RWPE1 (cell line): ENCODE data around the gene SLC25A6.

Experiments
- CTCF ChIA-PET: fragments of 350-600 bp; sonication (Branson Sonifier 250); formaldehyde crosslinking; extraction: SDS; loops from one replicate; lab custom pipeline; 2021; lab: Yijun Ruan, JAX
- POLR2A ChIA-PET: fragments of 400-600 bp; formaldehyde crosslinking; extraction: SDS; loops from one replicate; lab custom pipeline; 2020; ENCODE audit warnings: antibody characterized with exemption; ENCODE audit not compliant: low non-redundant PET; lab: Yijun Ruan, JAX
- DNase-seq: peaks from one replicate; pipeline ENCODE4 v3.0.0; 2012; ENCODE audit warnings: low spot score
- H3K27ac ChIP-seq: fragments of 450-650 bp; 2 replicates; pipeline ENCODE4 v1.5.1; 2017
- CTCF ChIP-seq: fragments of 450-650 bp; conservative IDR thresholded peaks from 2 replicates; pipeline ENCODE4 v1.5.1; 2017; ENCODE audit warnings: low read depth, mild to moderate bottlenecking

The SLC25A6 gene

GRCh38 chrX:1361910-1362309, 30.0 kb downstream of the SLC25A6 start:
- no peak overlapping the region for H3K27ac ChIP-seq

GRCh38 chrX:1361275-1361674, 30.6 kb downstream of the SLC25A6 start:
- no peak for DNase-seq
- ChIA-PET POLR2A (no interaction called here), CTCF (no interaction called here)
- no peak overlapping the region for H3K27ac ChIP-seq
- no peak for TF ChIP-seq CTCF

More at GRCh38 chrX:1361910-1362309, 30.0 kb downstream of the SLC25A6 start:
- CTCF ChIA-PET = no interaction called here
- POLR2A ChIA-PET = no interaction called here
- TF ChIP-seq CTCF = no peak
- DNase-seq = no peak

GRCh38 chrX:1360171-1360570, 31.7 kb downstream of the SLC25A6 start:
- no peak overlapping the region for H3K27ac ChIP-seq
- ChIA-PET CTCF (no interaction called here), POLR2A (no interaction called here)
- TF ChIP-seq CTCF = no peak
- DNase-seq = no peak

GRCh38 chrX:1359477-1359873, 32.4 kb downstream of the SLC25A6 start:
- ChIA-PET POLR2A (no interaction called here), CTCF (no interaction called here)
- DNase-seq = no peak
- no peak for TF ChIP-seq CTCF
- H3K27ac ChIP-seq = no peak overlapping the region

- TF ChIP-seq CTCF = no peak
- DNase-seq = no peak
- POLR2A ChIA-PET = no interaction called here
- CTCF ChIA-PET = no interaction called here
- H3K27ac ChIP-seq = no peak overlapping the region
These were observed 33.0 kb downstream of the SLC25A6 start for GRCh38 chrX:1358793-1359476.

GRCh38 chrX:1357993-1358392, 33.9 kb downstream of the SLC25A6 start:
- no peak for TF ChIP-seq CTCF
- H3K27ac ChIP-seq = no peak overlapping the region
- ChIA-PET CTCF (no interaction called here), POLR2A (no interaction called here)
- DNase-seq = no peak
